Tibial artery (tissue), 4 donors: ENCODE results near the gene POU2F1.

ENCODE experiments used
- DNase-seq, 2 donors: peaks; one replicate each; pipeline ENCODE4 v3.0.0-alpha.2; 2019
- H3K27ac ChIP-seq, 2 donors: fragments of 200-600 bp; sonication (generic) in 1 of 2; 1 replicate in 1 of 2; 2 replicates in 1 of 2; pipeline ENCODE4 v1.5.1; 2018 to 2019; ENCODE audit warnings: mild to moderate bottlenecking in 1 of 2
- H3K27me3 ChIP-seq, 2 donors: fragments of 200-600 bp; sonication (generic) in 1 of 2; one replicate each; pipeline versions ENCODE4 v1.5.1 to v1.6.0; 2016 to 2019
- H3K36me3 ChIP-seq, 3 donors: fragments of 200-600 bp; sonication (generic) in 2 of 3; one replicate each; pipeline ENCODE4 v1.5.1; 2016 to 2019; ENCODE audit warnings: mild to moderate bottlenecking in 2 of 3
- H3K4me1 ChIP-seq, 4 donors: fragments of 200-600 bp; sonication (generic) in 2 of 4; 1 replicate in 3 of 4; 2 replicates in 1 of 4; pipeline ENCODE4 v1.5.1; 2016 to 2019
- H3K4me3 ChIP-seq, 2 donors: fragments of 200-600 bp; sonication (generic) in 1 of 2; 1 replicate in 1 of 2; 2 replicates in 1 of 2; pipeline ENCODE4 v1.5.1; 2018 to 2019; ENCODE audit warnings: mild to moderate bottlenecking in 2 of 2
- H3K9me3 ChIP-seq, 3 donors: fragments of 200-600 bp; sonication (generic) in 1 of 3; one replicate each; pipeline ENCODE4 v1.5.1; 2016 to 2019
- CTCF ChIP-seq, 2 experiments: fragments of 200-600 bp in 1 of 2; fragments of 450-650 bp in 1 of 2; IDR thresholded peaks; one replicate each; pipeline ENCODE4 v1.5.1; 2017 to 2019; ENCODE audit warnings: antibody characterized with exemption in 2 of 2, mild to moderate bottlenecking in 1 of 2, moderate library complexity in 1 of 2
- intact Hi-C: fragments of 100-400 bp; cut with DNase I; formaldehyde crosslinking; loops from one replicate; pipeline ENCODE4 v1.15.0; 2023; ENCODE audit warnings: low total_unique reads

POU2F1 gene

GRCh38 chr1:167423684-167424619, 203.3 kb downstream of the POU2F1 start:
- no peak for TF ChIP-seq CTCF (IDR thresholded peaks at IDR 0.05)
- intact Hi-C loops: no loop called here
- Histone ChIP-seq H3K4me3 (no peak overlapping the region), H3K27ac (no peak overlapping the region), H3K36me3 (peaks cover 0 to 15% (median 0%) of the 10 kb centered on the region in 3 donors), H3K27me3 (no peaks in the 10 kb centered on the region), H3K4me1 (no peaks in the 10 kb centered on the region), H3K9me3 (no peaks in the 10 kb centered on the region)
- DNase-seq: no peak

GRCh38 chr1:167425482-167425881, 204.8 kb downstream of the POU2F1 start:
- DNase-seq: no peak

GRCh38 chr1:167426716-167427115, 206.0 kb downstream of the POU2F1 start:
- Histone ChIP-seq H3K4me1 (no peaks in the 10 kb centered on the region), H3K36me3 (peaks cover 0 to 15% (median 0%) of the 10 kb centered on the region in 3 donors), H3K4me3 (no peak overlapping the region), H3K9me3 (no peaks in the 10 kb centered on the region), H3K27ac (no peak overlapping the region), H3K27me3 (no peaks in the 10 kb centered on the region)
- no peak for DNase-seq
- intact Hi-C loops: no loop called here
- TF ChIP-seq CTCF (IDR thresholded peaks at IDR 0.05): no peak

More at GRCh38 chr1:167425482-167425881, 204.8 kb downstream of the POU2F1 start:
- intact Hi-C loops: no loop called here
- H3K4me1 ChIP-seq: no peaks in the 10 kb centered on the region
- H3K4me3 ChIP-seq: no peak overlapping the region
- no peaks in the 10 kb centered on the region for H3K9me3 ChIP-seq
- no peak overlapping the region for H3K27ac ChIP-seq
- H3K27me3 ChIP-seq: no peaks in the 10 kb centered on the region
- no peak for TF ChIP-seq CTCF (IDR thresholded peaks at IDR 0.05)
- peaks cover 0 to 15% (median 0%) of the 10 kb centered on the region in 3 donors for H3K36me3 ChIP-seq

GRCh38 chr1:167427848-167428247, 207.2 kb downstream of the POU2F1 start:
- no peak for TF ChIP-seq CTCF (IDR thresholded peaks at IDR 0.05)
- intact Hi-C loops: no loop called here
- H3K9me3 ChIP-seq: no peaks in the 10 kb centered on the region
- no peaks in the 10 kb centered on the region for H3K27me3 ChIP-seq
- no peaks in the 10 kb centered on the region for H3K4me1 ChIP-seq
- no peak overlapping the region for H3K27ac ChIP-seq
- H3K36me3 ChIP-seq: peaks cover 0 to 15% (median 0%) of the 10 kb centered on the region in 3 donors
- no peak overlapping the region for H3K4me3 ChIP-seq
- no peak for DNase-seq

GRCh38 chr1:167428395-167428794, 207.7 kb downstream of the POU2F1 start:
- H3K27me3 ChIP-seq: no peaks in the 10 kb centered on the region
- H3K36me3 ChIP-seq: peaks cover 0 to 15% (median 0%) of the 10 kb centered on the region in 3 donors
- DNase-seq: no peak
- TF ChIP-seq CTCF (IDR thresholded peaks at IDR 0.05): no peak
- H3K9me3 ChIP-seq: no peaks in the 10 kb centered on the region
- no peak overlapping the region for H3K27ac ChIP-seq
- intact Hi-C loops: no loop called here
- no peaks in the 10 kb centered on the region for H3K4me1 ChIP-seq
- no peak overlapping the region for H3K4me3 ChIP-seq
